ENCODE measurements around the gene TRMT10C.

GRCh38 chr3:101611023-101611422 lies 49.4 kb downstream of the TRMT10C start:
- TF ChIP-seq EZH2 (IDR thresholded peaks at IDR 0.05; ENCODE audit: low read length, missing control alignments) (no peak), CTCF (conservative IDR thresholded peaks at IDR 0.05 in 1 of 2, IDR thresholded peaks at IDR 0.05 in 1 of 2; ENCODE audit: low read depth in 1 of 2, low read length in 2 of 2) (no peak)

Data from fibroblast of lung (primary cell).